HUES6 (cell line): ENCODE data around the gene PARD6G.

Source experiments
- H3K27ac ChIP-seq: 2 replicates; pipeline ENCODE4 v1.7.0; 2013; ENCODE audit warnings: low read depth, mild to moderate bottlenecking, low read length, inconsistent platforms
- H3K27me3 ChIP-seq: 2 replicates; pipeline ENCODE4 v1.6.1; 2013; ENCODE audit warnings: low read length; ENCODE audit not compliant: control insufficient read depth, insufficient read depth
- H3K36me3 ChIP-seq: 2 replicates; pipeline ENCODE4 v1.6.1; 2013; ENCODE audit warnings: low read length; ENCODE audit not compliant: control insufficient read depth, insufficient read depth
- H3K4me1 ChIP-seq: 2 replicates; pipeline ENCODE4 v1.6.1; 2013; ENCODE audit warnings: low read length; ENCODE audit not compliant: control insufficient read depth, insufficient read depth
- H3K4me3 ChIP-seq: 2 replicates; pipeline ENCODE4 v1.5.1; 2013; ENCODE audit warnings: low read depth, low read length
- H3K9ac ChIP-seq: one replicate; pipeline ENCODE4 v1.6.1; 2013; ENCODE audit warnings: mild to moderate bottlenecking, low read length
- H3K9me3 ChIP-seq: 2 replicates; pipeline ENCODE4 v1.6.1; 2013; ENCODE audit warnings: low read depth, low read length; ENCODE audit not compliant: control insufficient read depth, insufficient read depth

PARD6G gene

DNA sequence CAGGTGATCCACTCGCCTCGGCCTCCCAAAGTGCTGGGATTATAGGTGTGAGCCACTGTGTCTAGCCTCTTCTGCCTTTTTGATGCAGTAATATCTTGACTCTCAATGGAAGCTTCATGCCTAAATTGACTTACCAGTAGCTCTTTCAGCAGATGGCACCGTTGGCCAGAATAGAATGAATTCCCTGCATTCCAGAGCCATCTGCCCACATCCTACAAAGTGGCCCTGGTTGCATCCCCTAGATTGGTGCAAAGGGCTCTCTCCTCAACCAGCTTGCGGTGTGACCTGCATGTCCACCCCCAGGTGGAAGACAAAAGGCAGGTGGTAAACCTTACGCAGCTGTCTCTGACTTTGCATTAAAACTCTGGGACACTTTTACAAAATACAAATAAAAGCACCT lies 4.4 kb upstream of the PARD6G start:
- H3K4me3 ChIP-seq, result no peak overlapping the region
- no peak overlapping the region for H3K27ac ChIP-seq
- H3K9ac ChIP-seq, result no peak overlapping the region
- peaks cover 9% of the 10 kb centered on the region; the same call in 1 of the 2 replicates for H3K27me3 ChIP-seq
- no peaks in the 10 kb centered on the region for H3K36me3 ChIP-seq
- peaks cover 11% of the 10 kb centered on the region; the same call in 1 of the 2 replicates for H3K9me3 ChIP-seq
- H3K4me1 ChIP-seq, result no peaks in the 10 kb centered on the region

DNA sequence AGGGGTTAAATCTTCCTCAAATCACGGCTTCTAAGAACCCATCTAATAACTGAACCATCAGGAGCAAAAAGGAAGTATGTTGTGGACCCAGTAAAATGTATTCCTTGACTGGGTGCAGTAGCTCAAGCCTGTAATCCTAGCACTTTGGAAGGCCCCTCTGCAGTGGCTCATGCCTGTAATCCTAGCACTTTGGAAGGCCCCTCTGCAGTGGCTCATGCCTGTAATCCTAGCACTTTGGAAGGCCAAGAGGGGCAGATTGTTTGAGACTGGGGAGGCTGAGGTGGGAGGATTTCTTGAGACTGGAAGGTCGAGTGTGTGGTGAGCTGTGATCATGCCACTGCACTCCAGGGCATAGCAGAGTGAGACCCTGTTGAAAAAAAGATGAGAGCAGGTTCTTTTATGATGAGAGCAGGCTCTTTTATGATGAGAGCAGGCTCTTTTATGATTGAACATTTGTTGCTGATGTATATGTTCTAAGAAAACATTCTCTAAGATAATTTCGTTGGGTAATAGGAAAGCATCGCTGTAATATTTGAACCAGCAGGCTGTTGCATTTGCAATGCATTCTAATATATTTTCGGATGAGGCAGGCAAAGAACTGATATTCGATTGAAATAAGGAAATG lies 3.5 kb upstream of the PARD6G start:
- H3K27me3 ChIP-seq, result peaks cover 14% of the 10 kb centered on the region; the same call in 1 of the 2 replicates
- no peak overlapping the region for H3K9ac ChIP-seq
- no peak overlapping the region for H3K27ac ChIP-seq

DNA sequence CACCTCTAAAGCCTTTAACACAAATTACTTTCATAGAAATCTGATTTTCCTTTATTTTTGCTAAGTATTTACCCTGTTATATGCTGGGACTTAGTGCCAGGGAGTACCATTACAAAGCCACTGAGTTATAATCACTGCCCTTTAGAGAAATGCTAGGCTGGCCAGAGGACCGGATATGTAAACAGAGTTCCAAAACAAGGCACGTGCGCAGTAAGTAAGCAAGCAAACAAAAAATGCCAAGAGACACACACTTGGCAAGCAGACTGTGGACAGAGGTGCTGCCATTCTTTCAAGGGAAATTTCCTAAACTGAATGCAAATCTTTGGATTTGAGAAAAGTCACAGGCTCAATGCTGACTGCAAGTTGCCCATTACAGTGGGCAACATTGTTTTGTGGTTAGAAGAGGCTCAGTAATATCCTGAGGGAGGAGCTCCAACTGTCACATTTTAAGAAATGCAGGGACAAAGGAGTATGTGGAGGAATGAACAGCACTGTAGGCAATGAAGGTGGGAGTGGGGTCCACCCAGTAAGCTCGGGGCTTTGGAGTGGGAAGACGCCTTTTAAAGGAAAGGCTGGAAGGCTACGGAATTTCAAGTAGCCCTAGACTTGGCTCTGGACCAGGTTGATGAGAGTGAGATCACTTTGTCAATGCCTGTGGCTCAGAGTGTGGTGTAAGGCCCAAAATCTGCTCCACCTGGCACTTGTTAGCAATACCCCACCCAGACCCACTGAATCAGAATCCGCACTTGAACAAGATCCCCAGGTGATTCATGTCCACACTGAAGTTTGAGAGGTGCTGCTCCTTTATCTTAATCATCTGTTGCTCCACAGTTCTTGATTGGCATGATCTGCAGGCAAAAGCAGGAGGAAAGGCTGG lies 2.1 kb upstream of the PARD6G start:
- no peak overlapping the region for H3K27ac ChIP-seq
- H3K4me1 ChIP-seq, result no peaks in the 10 kb centered on the region
- no peaks in the 10 kb centered on the region for H3K36me3 ChIP-seq
- peaks cover 16% of the 10 kb centered on the region; the same call in 1 of the 2 replicates for H3K27me3 ChIP-seq
- H3K9me3 ChIP-seq, result peaks cover 6% of the 10 kb centered on the region; the same call in 1 of the 2 replicates
- no peak overlapping the region for H3K4me3 ChIP-seq
- H3K9ac ChIP-seq, result no peak overlapping the region

More for the DNA sequence above, 3.5 kb upstream of the PARD6G start:
- no peaks in the 10 kb centered on the region for H3K4me1 ChIP-seq
- H3K9me3 ChIP-seq, result peaks cover 11% of the 10 kb centered on the region; the same call in 1 of the 2 replicates
- no peak overlapping the region for H3K4me3 ChIP-seq
- no peaks in the 10 kb centered on the region for H3K36me3 ChIP-seq

DNA sequence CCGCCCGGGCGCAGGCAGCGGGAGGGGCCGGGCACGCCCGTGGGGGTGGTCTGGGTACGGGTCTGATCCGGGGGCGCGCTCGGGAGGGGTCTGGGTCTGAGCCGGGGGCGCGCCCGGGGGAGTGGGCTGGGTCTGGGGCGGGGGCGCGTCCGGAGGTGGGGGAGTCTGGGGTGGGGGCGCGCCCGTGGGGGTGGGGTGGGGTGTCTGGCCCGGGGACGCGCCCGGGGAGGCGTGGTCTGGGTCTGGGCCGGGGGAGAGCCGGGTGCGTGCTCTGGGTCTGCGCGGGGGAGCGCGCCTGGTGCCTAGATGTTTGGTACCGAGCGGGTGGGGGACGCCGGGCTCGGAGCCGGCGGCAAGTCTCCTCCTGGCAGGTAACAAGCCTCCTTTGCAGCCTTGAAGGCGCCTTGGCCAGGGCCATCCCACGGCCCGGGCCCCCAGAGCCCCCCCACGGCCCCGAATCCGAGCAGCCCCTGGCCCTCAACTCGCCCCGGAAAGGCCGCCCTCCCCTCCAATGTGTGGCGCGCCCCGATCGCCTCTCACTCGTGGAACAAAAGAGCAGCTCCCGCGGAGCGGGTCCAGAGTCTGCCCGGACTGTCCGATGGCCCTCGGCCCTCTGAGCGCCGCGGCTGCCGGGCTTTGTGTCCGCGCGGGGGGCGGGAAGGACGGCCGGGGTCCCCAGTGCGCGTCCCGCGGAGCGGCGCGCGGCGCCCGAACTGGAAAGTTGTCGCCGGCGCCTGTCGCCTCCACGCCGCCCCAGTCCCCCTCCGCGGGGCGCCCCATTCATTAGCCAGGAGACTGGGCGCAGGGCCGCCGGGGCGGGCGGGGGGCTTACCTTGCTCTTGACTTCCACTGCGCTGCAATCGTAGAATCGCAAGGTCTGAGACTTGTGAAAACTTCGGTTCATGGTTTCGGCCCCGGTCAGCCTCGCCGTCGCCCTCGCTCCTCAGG lies 595 bp downstream of the PARD6G start:
- no peaks in the 10 kb centered on the region for H3K4me1 ChIP-seq
- H3K36me3 ChIP-seq, result no peaks in the 10 kb centered on the region
- H3K4me3 ChIP-seq, result peak overlapping the region; percentile 78
- peak overlapping the region; percentile 38; the same call in 1 of the 2 replicates for H3K27ac ChIP-seq
- no peaks in the 10 kb centered on the region for H3K9me3 ChIP-seq
- peak overlapping the region; percentile 46 for H3K9ac ChIP-seq
- peaks cover 16% of the 10 kb centered on the region; the same call in 1 of the 2 replicates for H3K27me3 ChIP-seq

DNA sequence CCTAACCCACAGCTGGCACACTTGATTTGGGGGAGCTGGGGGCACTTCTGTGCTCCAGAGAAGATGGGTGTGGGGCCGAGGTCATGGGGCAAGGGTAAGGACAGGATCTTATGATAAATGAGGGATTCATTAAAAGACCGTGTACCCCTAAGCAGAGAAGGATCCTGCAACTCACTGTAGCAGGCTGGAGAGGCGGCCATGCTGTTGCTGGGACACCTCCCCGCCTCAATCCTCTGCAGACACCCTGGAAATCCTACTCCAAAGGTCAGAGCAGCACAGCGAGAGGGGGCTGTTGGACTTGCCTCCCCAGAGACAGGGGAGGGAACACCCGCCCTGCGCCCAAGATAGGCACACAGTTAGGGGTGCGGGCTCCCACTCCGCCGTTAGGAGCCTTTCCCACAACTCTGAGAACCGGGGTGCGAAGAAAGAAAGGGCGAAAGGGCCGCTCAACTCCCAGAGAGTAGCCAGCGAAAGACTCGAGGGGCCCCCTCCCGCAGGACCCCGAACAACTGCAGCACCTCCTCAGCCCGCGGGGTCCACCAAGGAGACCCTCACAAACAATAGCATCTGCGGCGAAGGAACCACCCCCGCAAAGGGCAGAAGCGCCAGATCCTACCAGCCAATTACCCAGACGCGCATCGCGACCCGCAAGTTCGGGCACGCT lies 1.4 kb downstream of the PARD6G start:
- no peaks in the 10 kb centered on the region for H3K9me3 ChIP-seq
- H3K9ac ChIP-seq, result no peak overlapping the region
- H3K27me3 ChIP-seq, result peaks cover 16% of the 10 kb centered on the region; the same call in 1 of the 2 replicates
- peak overlapping the region; percentile 78 for H3K4me3 ChIP-seq
- no peak overlapping the region for H3K27ac ChIP-seq
- H3K4me1 ChIP-seq, result no peaks in the 10 kb centered on the region
- no peaks in the 10 kb centered on the region for H3K36me3 ChIP-seq

DNA sequence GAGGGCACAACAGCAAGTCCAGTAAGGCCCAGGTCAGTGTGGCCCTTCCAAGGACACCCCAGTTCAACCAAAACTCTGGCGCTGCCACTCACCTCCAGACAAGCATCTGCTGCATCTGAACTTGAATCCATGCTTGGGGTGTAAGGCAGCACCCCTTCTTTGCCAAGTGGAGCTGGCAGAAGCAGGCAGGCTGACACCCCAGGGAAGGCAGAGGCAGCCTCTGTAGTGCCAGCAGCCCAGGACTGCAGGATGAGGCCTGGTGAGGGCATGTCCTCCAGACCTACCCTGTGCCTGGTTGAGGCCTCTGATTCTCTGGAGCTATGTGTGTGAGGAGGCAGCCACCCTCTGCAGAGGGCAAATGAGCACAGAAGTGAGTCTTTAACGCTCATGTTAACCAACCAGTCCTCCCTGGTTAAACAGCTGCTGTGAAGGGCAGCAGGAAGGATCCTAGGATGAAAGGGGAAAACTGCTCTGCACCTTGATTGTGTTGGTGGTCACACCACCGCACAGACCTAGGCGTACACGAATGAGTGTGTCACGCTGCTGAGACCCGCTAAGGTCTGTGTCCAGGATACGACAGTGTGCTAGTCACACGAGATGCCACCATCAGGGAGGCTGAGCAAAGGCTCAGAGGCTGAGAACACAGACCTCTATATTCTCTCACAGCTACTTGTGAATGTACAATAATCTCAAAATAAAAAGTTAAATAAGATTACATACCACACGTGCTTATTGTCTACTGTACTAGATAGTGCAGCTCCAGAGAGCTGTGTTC lies 2.2 kb downstream of the PARD6G start:
- Histone ChIP-seq H3K27ac (no peak overlapping the region), H3K36me3 (no peaks in the 10 kb centered on the region), H3K9ac (no peak overlapping the region), H3K4me1 (peaks cover under 1% of the 10 kb centered on the region; the same call in 1 of the 2 replicates), H3K27me3 (peaks cover 16% of the 10 kb centered on the region; the same call in 1 of the 2 replicates), H3K4me3 (no peak overlapping the region), H3K9me3 (no peaks in the 10 kb centered on the region)

DNA sequence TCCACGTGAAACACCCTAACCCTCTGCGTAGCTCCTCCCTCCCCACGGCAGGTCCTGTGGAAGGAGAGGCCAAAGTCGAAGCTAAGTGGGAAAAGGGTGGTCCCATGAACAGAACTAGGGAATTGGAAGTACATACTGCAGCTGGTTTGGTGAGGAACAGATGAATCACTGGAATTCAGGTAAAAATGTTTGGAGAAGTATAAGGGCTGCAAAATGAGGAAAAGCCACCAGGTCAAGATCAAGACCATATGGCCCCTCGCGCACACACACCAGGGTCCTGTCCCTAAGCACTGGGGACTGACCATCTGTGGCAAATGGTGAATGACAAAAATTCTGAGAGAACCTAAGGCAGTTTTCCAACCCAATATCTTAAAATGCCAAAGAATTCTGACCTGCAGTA lies 3.1 kb downstream of the PARD6G start:
- Histone ChIP-seq H3K4me1 (peaks cover 6% of the 10 kb centered on the region; the same call in 1 of the 2 replicates), H3K36me3 (no peaks in the 10 kb centered on the region)

DNA sequence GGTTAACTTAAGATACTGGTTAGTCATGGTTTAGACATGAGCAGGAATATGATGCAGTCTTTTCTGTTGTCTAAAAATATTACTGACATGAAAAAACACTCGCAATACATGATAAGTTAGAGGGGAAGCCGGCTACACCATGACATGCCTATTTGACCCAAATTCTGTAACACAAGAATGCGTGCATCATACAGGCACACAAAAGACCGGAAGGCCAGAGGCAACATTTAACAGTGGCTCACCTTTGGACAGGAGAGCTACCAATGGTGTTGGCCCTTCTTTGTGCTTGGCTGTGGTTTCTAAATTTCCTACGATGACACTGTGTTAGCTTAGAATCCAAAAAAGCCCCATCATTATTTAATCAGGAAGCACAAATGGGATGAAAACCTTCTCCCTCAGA lies 4.1 kb downstream of the PARD6G start:
- Histone ChIP-seq H3K27me3 (0 out of 2 replicates have a peak, but pooled peaks cover 6% of the 10 kb centered on the region), H3K4me3 (no peak overlapping the region), H3K4me1 (peaks cover 6% of the 10 kb centered on the region; the same call in 1 of the 2 replicates), H3K36me3 (no peaks in the 10 kb centered on the region), H3K9me3 (no peaks in the 10 kb centered on the region), H3K9ac (no peak overlapping the region), H3K27ac (no peak overlapping the region)

More for the DNA sequence above, 3.1 kb downstream of the PARD6G start:
- H3K27me3 ChIP-seq, result peaks cover 6% of the 10 kb centered on the region; the same call in 1 of the 2 replicates
- H3K4me3 ChIP-seq, result no peak overlapping the region
- no peak overlapping the region for H3K9ac ChIP-seq
- H3K27ac ChIP-seq, result no peak overlapping the region
- no peaks in the 10 kb centered on the region for H3K9me3 ChIP-seq

DNA sequence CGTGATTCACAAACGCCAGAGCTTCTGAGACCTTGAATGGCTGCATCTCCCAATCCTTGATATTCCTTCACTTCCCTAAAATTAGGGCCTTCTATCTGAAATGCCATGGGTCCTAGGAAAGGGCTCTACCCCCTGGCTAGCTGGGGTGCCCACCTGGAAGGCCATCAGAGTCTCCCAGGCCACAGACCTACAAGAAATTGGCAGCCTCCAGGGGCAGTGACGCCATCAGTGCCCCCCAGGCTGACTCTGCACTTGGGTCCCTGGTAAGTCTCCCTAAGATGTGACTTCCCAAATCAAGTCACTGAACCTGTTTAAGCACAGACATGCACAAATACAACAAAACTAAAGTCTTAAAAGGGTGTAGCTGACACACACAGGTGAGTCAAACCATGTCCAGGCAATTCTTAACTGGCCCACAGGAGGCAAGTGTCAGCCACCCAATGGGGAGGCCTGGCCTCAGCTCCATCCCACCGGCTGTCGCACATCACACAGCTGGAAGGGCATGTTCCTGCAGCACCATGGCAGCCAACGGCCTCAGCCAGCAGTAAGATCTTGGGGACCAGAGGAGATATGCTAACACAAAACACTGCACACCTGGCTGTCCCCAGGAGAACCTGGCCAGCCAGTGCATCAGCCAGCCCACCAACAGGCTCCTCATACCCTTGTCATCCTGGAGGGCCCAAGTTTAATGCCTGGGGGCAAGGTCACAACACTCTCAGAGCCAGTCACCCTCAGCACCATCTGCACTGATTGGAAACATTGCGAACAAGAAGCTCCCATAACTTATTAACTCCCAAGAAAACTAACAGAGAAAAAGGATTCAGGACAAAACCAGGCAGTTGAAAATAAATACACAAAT lies 5.2 kb downstream of the PARD6G start:
- H3K4me1 ChIP-seq, result peaks cover 6% of the 10 kb centered on the region; the same call in 1 of the 2 replicates
- no peak overlapping the region for H3K9ac ChIP-seq
- no peak overlapping the region for H3K27ac ChIP-seq
- H3K9me3 ChIP-seq, result no peaks in the 10 kb centered on the region
- H3K4me3 ChIP-seq, result no peak overlapping the region
- no peaks in the 10 kb centered on the region for H3K36me3 ChIP-seq
- 0 out of 2 replicates have a peak, but pooled peaks cover 6% of the 10 kb centered on the region for H3K27me3 ChIP-seq
